ENCODE results near the gene WNT16.

WNT16 gene

GRCh38 chr7:121355574-121355973 lies 26.8 kb downstream of the WNT16 start:
- Histone ChIP-seq H3K27ac (no peak overlapping the region), H3K4me3 (ENCODE audit: low read depth, low read length) (no peak overlapping the region), H3K27me3 (replicated peaks) (no peaks in the 10 kb centered on the region), H3K36me3 (replicated peaks) (peaks cover 60% of the 10 kb centered on the region)
- in situ Hi-C loops (cut with HindIII; ENCODE audit: low pct_ligation_motif_present, low sequenced_read_pairs), result loop anchor here (25.0 kb wide), 1 partner anchor 182 kb away; no protein-coding TSS in a partner anchor
- no peak for TF ChIP-seq CTCF (IDR thresholded peaks at IDR 0.05; ENCODE audit: low read depth, low read length, missing control alignments)
- DNase-seq, result no peak

GRCh38 chr7:121360564-121360963 lies 31.8 kb downstream of the WNT16 start:
- TF ChIP-seq CTCF (IDR thresholded peaks at IDR 0.05; ENCODE audit: low read depth, low read length, missing control alignments), result no peak
- no peaks in the 10 kb centered on the region for H3K27me3 ChIP-seq (replicated peaks)
- in situ Hi-C loops (cut with HindIII; ENCODE audit: low pct_ligation_motif_present, low sequenced_read_pairs), result loop anchor here (25.0 kb wide), 1 partner anchor 177 kb away; no protein-coding TSS in a partner anchor
- DNase-seq, result no peak
- H3K27ac ChIP-seq, result no peak overlapping the region
- no peak overlapping the region for H3K4me3 ChIP-seq (ENCODE audit: low read depth, low read length)
- H3K36me3 ChIP-seq (replicated peaks), result peaks cover 51% of the 10 kb centered on the region

GRCh38 chr7:121366852-121367431 lies 38.1 kb downstream of the WNT16 start:
- no peak for DNase-seq
- in situ Hi-C loops (cut with HindIII; ENCODE audit: low pct_ligation_motif_present, low sequenced_read_pairs), result loop anchor here (25.0 kb wide), 1 partner anchor 170 kb away; no protein-coding TSS in a partner anchor
- Histone ChIP-seq H3K36me3 (replicated peaks) (peaks cover 34% of the 10 kb centered on the region), H3K4me3 (ENCODE audit: low read depth, low read length) (no peak overlapping the region), H3K27ac (no peak overlapping the region), H3K27me3 (replicated peaks) (no peaks in the 10 kb centered on the region)
- TF ChIP-seq CTCF (IDR thresholded peaks at IDR 0.05; ENCODE audit: low read depth, low read length, missing control alignments), result peak; percentile 50

GRCh38 chr7:121369462-121369861 lies 40.7 kb downstream of the WNT16 start:
- in situ Hi-C loops (cut with HindIII; ENCODE audit: low pct_ligation_motif_present, low sequenced_read_pairs), result loop anchor here (25.0 kb wide), 1 partner anchor 168 kb away; no protein-coding TSS in a partner anchor
- Histone ChIP-seq H3K27me3 (replicated peaks) (no peaks in the 10 kb centered on the region), H3K4me3 (ENCODE audit: low read depth, low read length) (no peak overlapping the region), H3K27ac (peak overlapping the region; percentile 37), H3K36me3 (replicated peaks) (peaks cover 29% of the 10 kb centered on the region)
- DNase-seq, result peak; percentile 71
- TF ChIP-seq CTCF (IDR thresholded peaks at IDR 0.05; ENCODE audit: low read depth, low read length, missing control alignments), result no peak

GRCh38 chr7:121371367-121371766 lies 42.6 kb downstream of the WNT16 start:
- Histone ChIP-seq H3K27me3 (replicated peaks) (no peaks in the 10 kb centered on the region), H3K36me3 (replicated peaks) (peaks cover 40% of the 10 kb centered on the region), H3K4me3 (ENCODE audit: low read depth, low read length) (no peak overlapping the region), H3K27ac (no peak overlapping the region)
- no peak for DNase-seq
- TF ChIP-seq CTCF (IDR thresholded peaks at IDR 0.05; ENCODE audit: low read depth, low read length, missing control alignments), result no peak
- in situ Hi-C loops (cut with HindIII; ENCODE audit: low pct_ligation_motif_present, low sequenced_read_pairs), result loop anchor here (25.0 kb wide), 1 partner anchor 166 kb away; no protein-coding TSS in a partner anchor

GRCh38 chr7:121371883-121372282 lies 43.1 kb downstream of the WNT16 start:
- no peak overlapping the region for H3K27ac ChIP-seq
- no peak overlapping the region for H3K4me3 ChIP-seq (ENCODE audit: low read depth, low read length)

More at GRCh38 chr7:121371883-121372282, 43.1 kb downstream of the WNT16 start:
- Histone ChIP-seq H3K27me3 (replicated peaks) (no peaks in the 10 kb centered on the region), H3K36me3 (replicated peaks) (peaks cover 45% of the 10 kb centered on the region)
- in situ Hi-C loops (cut with HindIII; ENCODE audit: low pct_ligation_motif_present, low sequenced_read_pairs), result loop anchor here (25.0 kb wide), 1 partner anchor 165 kb away; no protein-coding TSS in a partner anchor
- no peak for TF ChIP-seq CTCF (IDR thresholded peaks at IDR 0.05; ENCODE audit: low read depth, low read length, missing control alignments)
- no peak for DNase-seq
